Epithelial cell of esophagus (primary cell): ENCODE data around the gene WDR7.
A peak's percentile ranks its signal among the peaks of the same experiment; 100 is the strongest.

Experiments
- DNase-seq: peaks from one replicate; pipeline ENCODE4 v3.0.0; 2010; ENCODE audit warnings: low read depth
- H3K4me3 ChIP-seq: 2 replicates; pipeline ENCODE4 v1.5.1; 2011; ENCODE audit warnings: mild to moderate bottlenecking, low read length, control low read depth
- CTCF ChIP-seq: IDR thresholded peaks from 2 replicates; pipeline ENCODE4 v1.5.1; 2011; ENCODE audit warnings: low read depth, mild to moderate bottlenecking, low read length, control low read depth, inconsistent platforms; ENCODE audit not compliant: insufficient read depth; ENCODE audit errors: missing control alignments

WDR7 gene

GRCh38 chr18:56748698-56749268 is 97.6 kb downstream of the WDR7 start:
- H3K4me3 ChIP-seq, result no peak overlapping the region
- peak; percentile 62 for TF ChIP-seq CTCF
- DNase-seq, result peak; percentile 46

GRCh38 chr18:56756966-56757365 is 105.8 kb downstream of the WDR7 start:
- DNase-seq, result no peak
- H3K4me3 ChIP-seq, result no peak overlapping the region
- TF ChIP-seq CTCF, result no peak

- no peak overlapping the region for H3K4me3 ChIP-seq
- DNase-seq, result no peak
- no peak for TF ChIP-seq CTCF
These were observed 118.9 kb downstream of the WDR7 start for GRCh38 chr18:56770097-56770496.

GRCh38 chr18:56770873-56771272 is 119.7 kb downstream of the WDR7 start:
- no peak for DNase-seq
- TF ChIP-seq CTCF, result no peak
- no peak overlapping the region for H3K4me3 ChIP-seq

GRCh38 chr18:56775701-56776100 is 124.5 kb downstream of the WDR7 start:
- DNase-seq, result no peak
- H3K4me3 ChIP-seq, result no peak overlapping the region
- no peak for TF ChIP-seq CTCF

- TF ChIP-seq CTCF, result no peak
- no peak overlapping the region for H3K4me3 ChIP-seq
- no peak for DNase-seq
These were observed 136.2 kb downstream of the WDR7 start for GRCh38 chr18:56787390-56787789.
